Lung (tissue), 12 donors: Measurements from ENCODE around the gene CELF2. TPM values are rescaled to one million over a fixed set of nuclear protein-coding genes. Genes with fewer than 3 reads are reported as not detected.
A peak's percentile ranks its signal among the peaks of the same experiment; 100 is the strongest.

Source experiments
- ATAC-seq: fragments of 200-7000 bp; cut with Tn5 transposase; one replicate; pipeline ENCODE4 v1.9.1; 2020; ENCODE audit warnings: moderate number of reproducible peaks; ENCODE audit not compliant: insufficient read depth, low FRiP score
- DNase-seq, 3 donors: peaks; one replicate each; pipeline ENCODE4 v3.0.0-alpha.2; 2013 to 2017
- H3K27ac ChIP-seq, 2 donors: one replicate each; pipeline ENCODE4 v1.5.1; 2013; ENCODE audit warnings: mild to moderate bottlenecking in 2 of 2, moderate library complexity in 2 of 2, control low read depth in 1 of 2, inconsistent platforms in 1 of 2, low read depth in 1 of 2, low read length in 1 of 2
- H3K27me3 ChIP-seq, 3 donors: one replicate each; pipeline ENCODE4 v1.5.1; 2013; ENCODE audit warnings: low read length in 2 of 3; ENCODE audit not compliant: control insufficient read depth in 3 of 3, insufficient read depth in 3 of 3
- H3K36me3 ChIP-seq, 4 donors: one replicate each; pipeline ENCODE4 v1.5.1; 2013; ENCODE audit warnings: low read length in 4 of 4, mild to moderate bottlenecking in 1 of 4, moderate library complexity in 1 of 4; ENCODE audit not compliant: control insufficient read depth in 4 of 4, insufficient read depth in 4 of 4
- H3K4me1 ChIP-seq, 5 donors: one replicate each; pipeline ENCODE4 v1.5.1; 2013; ENCODE audit warnings: low read length in 5 of 5, mild to moderate bottlenecking in 2 of 5, moderate library complexity in 1 of 5; ENCODE audit not compliant: control insufficient read depth in 5 of 5, insufficient read depth in 5 of 5
- H3K4me3 ChIP-seq: one replicate; pipeline ENCODE4 v1.5.1; 2013; ENCODE audit warnings: mild to moderate bottlenecking, control low read depth, moderate library complexity
- H3K9ac ChIP-seq, 2 donors: one replicate each; pipeline ENCODE4 v1.5.1; 2013; ENCODE audit warnings: low read length in 2 of 2, control low read depth in 1 of 2; ENCODE audit not compliant: insufficient read depth in 1 of 2
- H3K9me3 ChIP-seq, 4 donors: one replicate each; pipeline ENCODE4 v1.5.1; 2013; ENCODE audit warnings: low read length in 3 of 4, mild to moderate bottlenecking in 1 of 4, moderate library complexity in 1 of 4; ENCODE audit not compliant: control insufficient read depth in 4 of 4, insufficient read depth in 3 of 4
- CTCF ChIP-seq: IDR thresholded peaks from 2 replicates; pipeline ENCODE4 v1.5.1; 2012; ENCODE audit warnings: mild to moderate bottlenecking; ENCODE audit errors: control extremely low read depth, extremely low read depth
- WGBS, 2 donors: extraction: QIAGEN DNeasy Blood & Tissue Kit; methylation state at CpG; one replicate each; pipeline ENCODE4 v1.1.7; 2013; 5-methylcytosine and 5-hydroxymethylcytosine counted together
- polyA plus RNA-seq, 2 donors: library from polyadenylated mRNA; stranded (reverse); fragments of 200-250 nt; gene quantifications; one replicate each; pipeline ENCODE4 v1.2.1, GENCODE V29; 2013
- total RNA-seq, 2 donors: library from RNA; depleted of rRNA in 1 of 2; stranded (reverse); fragments of >200 nt in 1 of 2; gene quantifications; one replicate each; pipeline ENCODE4 v1.2.1, GENCODE V29; 2014 to 2021
- donor health status: control.
- donor health status: control.
- donor health status: Bipolar disorder and iron deficiency.
- donor health status: healthy.
- donor health status: DM: yes; HTN: yes; CAD: no.

The CELF2 gene
- total and polyA plus RNA-seq, 4 donors: 13.6 to 115 (median 63.7) TPM

GRCh38 chr10:11073410-11073809 is 55.7 kb downstream of the CELF2 start:
- ATAC-seq: no peak
- TF ChIP-seq CTCF: no peak
- no peaks in the 10 kb centered on the region for H3K36me3 ChIP-seq
- H3K27ac ChIP-seq: peak overlapping the region in 1 of 2 donors; percentile 55
- H3K4me3 ChIP-seq: no peak overlapping the region
- peaks cover 0 to 2% (median 0%) of the 10 kb centered on the region in 4 donors for H3K9me3 ChIP-seq
- H3K4me1 ChIP-seq: peaks cover 0 to 40% (median 8%) of the 10 kb centered on the region in 5 donors
- no peaks in the 10 kb centered on the region for H3K27me3 ChIP-seq
- peak; percentile 35 to 75 (median 65) for DNase-seq
- H3K9ac ChIP-seq: no peak overlapping the region
- 68 to 85% methylated on average over 4 of the region's 4 CpGs for WGBS, 2 donors

GRCh38 chr10:11074536-11075267 is 57.0 kb downstream of the CELF2 start:
- H3K36me3 ChIP-seq: no peaks in the 10 kb centered on the region
- H3K9ac ChIP-seq: no peak overlapping the region
- no peak overlapping the region for H3K27ac ChIP-seq
- H3K4me1 ChIP-seq: peaks cover 0 to 40% (median 8%) of the 10 kb centered on the region in 5 donors
- DNase-seq (no peak), ATAC-seq (no peak)
- H3K9me3 ChIP-seq: peaks cover 0 to 2% (median 0%) of the 10 kb centered on the region in 4 donors
- TF ChIP-seq CTCF: no peak
- WGBS, 2 donors: 90 to 91% methylated on average over 4 of the region's 4 CpGs
- H3K4me3 ChIP-seq: no peak overlapping the region
- no peaks in the 10 kb centered on the region for H3K27me3 ChIP-seq

GRCh38 chr10:11076221-11076620 is 58.5 kb downstream of the CELF2 start:
- no peaks in the 10 kb centered on the region for H3K27me3 ChIP-seq
- ATAC-seq (no peak), DNase-seq (no peak)
- no peak for TF ChIP-seq CTCF
- 79 to 88% methylated on average over 4 of the region's 4 CpGs for WGBS, 2 donors
- no peaks in the 10 kb centered on the region for H3K36me3 ChIP-seq
- no peak overlapping the region for H3K4me3 ChIP-seq
- H3K9me3 ChIP-seq: no peaks in the 10 kb centered on the region
- H3K27ac ChIP-seq: no peak overlapping the region
- H3K4me1 ChIP-seq: peaks cover 0 to 46% (median 8%) of the 10 kb centered on the region in 5 donors
- H3K9ac ChIP-seq: no peak overlapping the region

GRCh38 chr10:11080564-11080984 is 62.9 kb downstream of the CELF2 start:
- H3K4me1 ChIP-seq: peaks cover 0 to 43% (median 3%) of the 10 kb centered on the region in 5 donors
- no peak for TF ChIP-seq CTCF
- H3K4me3 ChIP-seq: no peak overlapping the region
- no peaks in the 10 kb centered on the region for H3K36me3 ChIP-seq
- no peaks in the 10 kb centered on the region for H3K27me3 ChIP-seq
- H3K9me3 ChIP-seq: no peaks in the 10 kb centered on the region
- DNase-seq (no peak), ATAC-seq (no peak)
- no peak overlapping the region for H3K9ac ChIP-seq
- 80 to 88% methylated on average over 3 of the region's 3 CpGs for WGBS, 2 donors
- no peak overlapping the region for H3K27ac ChIP-seq
